Measurements from ENCODE around the gene GMPR.

DNA sequence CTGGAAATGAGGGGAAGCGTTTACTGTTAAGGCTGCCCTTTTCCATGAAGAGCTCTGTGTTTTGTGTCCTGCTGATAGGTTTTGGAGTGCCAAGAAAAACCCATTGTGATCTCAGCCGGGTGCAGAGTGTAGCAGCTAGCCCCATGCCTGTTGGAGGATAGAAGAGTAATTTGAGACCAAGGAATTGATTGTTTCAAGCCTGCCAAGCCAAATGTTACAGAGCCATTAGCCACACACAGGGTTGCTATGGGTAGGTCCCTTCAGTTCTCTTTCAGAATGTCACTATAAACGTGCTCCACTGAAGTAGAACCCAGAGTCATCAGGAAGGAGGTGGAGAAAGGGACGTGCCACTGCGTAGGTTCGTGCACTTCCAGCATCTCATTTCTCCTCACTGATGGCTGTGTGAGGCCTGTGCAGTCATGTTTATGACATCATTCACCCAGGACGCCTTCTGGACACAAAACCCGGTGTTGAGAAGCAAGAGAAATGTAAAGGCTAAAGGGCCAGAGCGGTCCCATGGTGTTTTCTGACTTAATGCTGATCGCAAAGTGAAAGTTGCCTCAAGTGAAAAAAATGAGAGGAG is 6.6 kb downstream of the GMPR start:
- TF ChIP-seq, protein P1, sequence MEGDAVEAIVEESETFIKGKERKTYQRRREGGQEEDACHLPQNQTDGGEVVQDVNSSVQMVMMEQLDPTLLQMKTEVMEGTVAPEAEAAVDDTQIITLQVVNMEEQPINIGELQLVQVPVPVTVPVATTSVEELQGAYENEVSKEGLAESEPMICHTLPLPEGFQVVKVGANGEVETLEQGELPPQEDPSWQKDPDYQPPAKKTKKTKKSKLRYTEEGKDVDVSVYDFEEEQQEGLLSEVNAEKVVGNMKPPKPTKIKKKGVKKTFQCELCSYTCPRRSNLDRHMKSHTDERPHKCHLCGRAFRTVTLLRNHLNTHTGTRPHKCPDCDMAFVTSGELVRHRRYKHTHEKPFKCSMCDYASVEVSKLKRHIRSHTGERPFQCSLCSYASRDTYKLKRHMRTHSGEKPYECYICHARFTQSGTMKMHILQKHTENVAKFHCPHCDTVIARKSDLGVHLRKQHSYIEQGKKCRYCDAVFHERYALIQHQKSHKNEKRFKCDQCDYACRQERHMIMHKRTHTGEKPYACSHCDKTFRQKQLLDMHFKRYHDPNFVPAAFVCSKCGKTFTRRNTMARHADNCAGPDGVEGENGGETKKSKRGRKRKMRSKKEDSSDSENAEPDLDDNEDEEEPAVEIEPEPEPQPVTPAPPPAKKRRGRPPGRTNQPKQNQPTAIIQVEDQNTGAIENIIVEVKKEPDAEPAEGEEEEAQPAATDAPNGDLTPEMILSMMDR (conservative IDR thresholded peaks at IDR 0.05) = no peak
- TF ChIP-seq EZH2 (IDR thresholded peaks at IDR 0.05; ENCODE audit: low read depth) = no peak

Data from PC-9 (cell line).